Type B pancreatic cell (in vitro differentiated cells): ENCODE results near the gene HPSE2. TPM values are rescaled to one million over a fixed set of nuclear protein-coding genes. Genes with fewer than 3 reads are reported as not detected.

Source experiments
- DNase-seq: peaks from one replicate; pipeline ENCODE4 v3.0.0; 2021; ENCODE audit warnings: mixed read lengths; ENCODE audit not compliant: unreplicated experiment; ENCODE audit errors: extremely low spot score
- H3K27ac Mint-ChIP-seq: 2 replicates; pipeline ENCODE4 v1.8.0; 2021; ENCODE audit warnings: mild to moderate bottlenecking, mixed read lengths
- H3K27me3 Mint-ChIP-seq: 2 replicates; pipeline ENCODE4 v1.8.0; 2021; ENCODE audit warnings: mixed read lengths
- H3K36me3 Mint-ChIP-seq: 2 replicates; pipeline ENCODE4 v1.8.0; 2021; ENCODE audit warnings: mixed read lengths
- H3K4me1 Mint-ChIP-seq: one replicate; pipeline ENCODE4 v1.8.0; 2021; ENCODE audit warnings: mixed read lengths; ENCODE audit not compliant: unreplicated experiment
- H3K4me3 Mint-ChIP-seq: 2 replicates; pipeline ENCODE4 v1.8.0; 2021; ENCODE audit warnings: mild to moderate bottlenecking, mixed read lengths
- H3K9me3 Mint-ChIP-seq: 2 replicates; pipeline ENCODE4 v1.8.0; 2021; ENCODE audit warnings: mixed read lengths
- total RNA-seq: library from RNA; stranded (reverse); gene quantifications from 2 replicates; pipeline ENCODE4 v1.2.1, GENCODE V29; 2021; ENCODE audit warnings: low replicate concordance
- TF ChIP-seq, protein P1 (sequence below): fragments of 200-600 bp; sonication (generic); conservative IDR thresholded peaks from 2 replicates; pipeline ENCODE4 v1.5.0; 2021; ENCODE audit warnings: antibody characterized with exemption, mild to moderate bottlenecking

HPSE2 gene
- total RNA-seq, 1 donor from 2014 or later, result 19.8 TPM

DNA sequence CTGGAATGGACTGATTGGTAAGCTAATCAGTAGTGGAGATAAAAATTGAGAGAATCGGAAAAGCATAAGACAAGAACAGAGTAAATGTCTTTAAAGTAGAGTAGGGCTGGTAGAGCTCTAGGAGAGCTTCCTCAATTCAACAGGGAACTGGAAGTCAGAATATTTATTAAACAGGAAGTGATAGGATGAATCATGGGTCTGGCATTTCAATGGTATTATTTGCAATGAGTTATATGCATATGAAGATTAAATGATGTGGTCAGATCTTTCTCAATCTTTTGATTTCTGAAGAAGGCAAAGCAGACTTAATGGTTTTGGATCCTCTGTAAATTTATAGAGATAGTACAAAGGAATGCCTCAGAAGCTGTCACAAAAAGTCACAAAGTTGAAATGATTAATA is 349.0 kb downstream of the HPSE2 start:
- Mint-ChIP-seq H3K4me1 (no peaks in the 10 kb centered on the region), H3K9me3 (no peaks in the 10 kb centered on the region), H3K27me3 (no peaks in the 10 kb centered on the region), H3K27ac (no peak overlapping the region), H3K36me3 (no peaks in the 10 kb centered on the region), H3K4me3 (no peak overlapping the region)
- TF ChIP-seq, protein P1, sequence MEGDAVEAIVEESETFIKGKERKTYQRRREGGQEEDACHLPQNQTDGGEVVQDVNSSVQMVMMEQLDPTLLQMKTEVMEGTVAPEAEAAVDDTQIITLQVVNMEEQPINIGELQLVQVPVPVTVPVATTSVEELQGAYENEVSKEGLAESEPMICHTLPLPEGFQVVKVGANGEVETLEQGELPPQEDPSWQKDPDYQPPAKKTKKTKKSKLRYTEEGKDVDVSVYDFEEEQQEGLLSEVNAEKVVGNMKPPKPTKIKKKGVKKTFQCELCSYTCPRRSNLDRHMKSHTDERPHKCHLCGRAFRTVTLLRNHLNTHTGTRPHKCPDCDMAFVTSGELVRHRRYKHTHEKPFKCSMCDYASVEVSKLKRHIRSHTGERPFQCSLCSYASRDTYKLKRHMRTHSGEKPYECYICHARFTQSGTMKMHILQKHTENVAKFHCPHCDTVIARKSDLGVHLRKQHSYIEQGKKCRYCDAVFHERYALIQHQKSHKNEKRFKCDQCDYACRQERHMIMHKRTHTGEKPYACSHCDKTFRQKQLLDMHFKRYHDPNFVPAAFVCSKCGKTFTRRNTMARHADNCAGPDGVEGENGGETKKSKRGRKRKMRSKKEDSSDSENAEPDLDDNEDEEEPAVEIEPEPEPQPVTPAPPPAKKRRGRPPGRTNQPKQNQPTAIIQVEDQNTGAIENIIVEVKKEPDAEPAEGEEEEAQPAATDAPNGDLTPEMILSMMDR, result no peak
- no peak for DNase-seq

DNA sequence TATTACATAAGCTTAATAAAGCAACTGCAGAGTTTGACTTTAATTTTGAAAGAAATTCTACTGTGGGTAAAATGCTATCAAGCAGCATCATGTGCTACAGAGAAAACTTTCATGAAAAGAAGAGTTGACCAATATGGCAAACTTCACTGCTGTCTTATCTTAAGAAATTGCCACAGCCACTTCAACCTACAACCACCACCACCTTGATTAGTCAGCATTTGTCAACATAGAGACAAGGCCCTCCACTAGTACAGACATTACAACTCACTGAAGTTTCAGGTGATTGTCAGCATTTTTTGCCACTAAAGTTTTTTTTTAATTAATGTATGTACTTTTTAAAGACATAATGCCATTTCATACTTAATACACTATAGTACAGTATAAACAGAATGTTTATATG is 350.3 kb downstream of the HPSE2 start:
- DNase-seq, result no peak
- Mint-ChIP-seq H3K4me1 (no peaks in the 10 kb centered on the region), H3K9me3 (no peaks in the 10 kb centered on the region), H3K36me3 (no peaks in the 10 kb centered on the region), H3K4me3 (no peak overlapping the region), H3K27ac (no peak overlapping the region), H3K27me3 (peaks cover 3% of the 10 kb centered on the region)
- TF ChIP-seq, protein P1, result no peak

DNA sequence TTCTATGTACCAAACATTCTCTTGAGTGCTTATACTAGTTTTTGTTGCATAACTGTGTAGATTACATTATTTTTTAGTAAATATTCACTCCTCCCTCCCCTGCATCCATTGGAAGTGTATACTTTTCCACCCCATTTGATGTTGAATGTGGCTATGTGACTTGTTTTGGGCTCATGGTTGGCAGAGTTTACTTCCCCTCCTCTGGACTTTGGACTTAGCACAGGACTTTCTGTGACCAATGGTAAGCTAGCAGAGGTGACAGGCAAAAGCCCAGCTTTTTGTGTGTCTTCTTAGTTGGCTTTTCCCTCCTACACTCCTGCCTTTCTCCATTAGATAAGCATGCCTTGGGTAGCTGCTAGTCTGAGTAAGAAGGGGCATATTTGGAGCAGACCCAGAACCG is 353.9 kb downstream of the HPSE2 start:
- Mint-ChIP-seq H3K27ac (no peak overlapping the region), H3K4me1 (peaks cover 6% of the 10 kb centered on the region), H3K36me3 (no peaks in the 10 kb centered on the region), H3K27me3 (peaks cover 6% of the 10 kb centered on the region), H3K4me3 (no peak overlapping the region), H3K9me3 (no peaks in the 10 kb centered on the region)
- DNase-seq, result no peak
- TF ChIP-seq, protein P1, result no peak

DNA sequence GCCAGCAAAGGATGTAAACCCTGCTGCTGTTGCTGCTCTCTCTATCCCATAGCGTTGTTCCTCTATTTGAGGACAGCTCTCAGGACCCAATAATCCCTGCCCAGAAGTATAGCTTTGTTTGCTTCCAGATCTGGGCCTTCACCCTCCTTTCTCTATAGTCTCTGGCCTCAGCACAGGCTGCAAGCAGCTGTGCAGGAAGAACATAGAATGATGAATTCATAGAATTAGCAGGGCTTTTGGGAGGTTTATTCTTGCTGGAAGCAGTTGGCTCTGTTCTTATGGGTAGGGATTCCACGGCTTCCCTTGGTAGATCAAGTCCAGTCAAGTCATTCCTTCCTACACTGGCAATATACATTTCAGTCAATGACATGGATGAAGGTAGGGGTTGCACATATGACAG is 354.7 kb downstream of the HPSE2 start:
- H3K27me3 Mint-ChIP-seq, result peaks cover 6% of the 10 kb centered on the region

DNA sequence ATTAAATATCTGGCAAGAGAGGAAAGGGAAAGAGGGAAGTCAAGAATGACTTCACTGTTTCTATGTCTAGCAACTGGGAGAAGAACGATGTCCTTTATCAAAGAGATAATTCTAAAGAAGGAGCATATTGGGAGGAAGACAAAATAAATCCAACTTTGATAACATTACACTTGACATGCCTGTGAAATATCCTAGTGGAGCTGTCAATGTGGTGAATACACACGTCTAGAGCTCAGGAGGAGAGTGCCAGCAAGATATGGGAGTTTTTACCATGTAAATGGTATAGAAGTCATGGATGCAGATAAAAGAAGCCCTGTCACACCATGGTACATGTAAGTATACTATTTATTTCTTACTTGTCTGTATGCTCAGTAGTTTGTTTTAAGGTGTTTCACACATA is 356.7 kb downstream of the HPSE2 start:
- Mint-ChIP-seq H3K9me3 (no peaks in the 10 kb centered on the region), H3K4me1 (peaks cover 6% of the 10 kb centered on the region), H3K36me3 (no peaks in the 10 kb centered on the region), H3K27me3 (peaks cover 6% of the 10 kb centered on the region), H3K27ac (no peak overlapping the region), H3K4me3 (no peak overlapping the region)
- TF ChIP-seq, protein P1, result no peak
- no peak for DNase-seq

More for the DNA sequence above, 354.7 kb downstream of the HPSE2 start:
- TF ChIP-seq, protein P1, result no peak
- peaks cover 6% of the 10 kb centered on the region for H3K4me1 Mint-ChIP-seq
- H3K36me3 Mint-ChIP-seq, result no peaks in the 10 kb centered on the region
- H3K9me3 Mint-ChIP-seq, result no peaks in the 10 kb centered on the region
- H3K4me3 Mint-ChIP-seq, result no peak overlapping the region
- H3K27ac Mint-ChIP-seq, result no peak overlapping the region
- no peak for DNase-seq

DNA sequence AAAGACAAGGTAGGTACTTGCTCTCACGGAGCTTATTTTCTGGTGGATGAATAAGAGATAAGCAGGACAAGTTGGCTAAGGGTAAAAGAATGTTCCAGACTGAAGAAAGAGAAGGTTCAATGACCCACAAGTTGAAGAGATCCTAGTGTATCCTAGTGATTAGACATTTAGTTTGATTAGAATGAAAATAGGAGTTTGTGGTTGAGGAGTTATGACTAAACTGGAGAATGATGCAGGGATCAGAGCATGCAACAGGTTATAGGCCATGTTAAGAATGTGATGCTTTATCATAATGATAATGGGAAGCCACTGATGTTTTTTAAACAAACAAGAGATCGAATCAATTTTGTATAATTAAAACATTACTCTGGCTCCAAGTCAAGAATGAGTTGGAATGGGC is 357.2 kb downstream of the HPSE2 start:
- H3K36me3 Mint-ChIP-seq, result no peaks in the 10 kb centered on the region
- H3K27ac Mint-ChIP-seq, result no peak overlapping the region
- H3K4me3 Mint-ChIP-seq, result no peak overlapping the region
- no peaks in the 10 kb centered on the region for H3K9me3 Mint-ChIP-seq
- H3K27me3 Mint-ChIP-seq, result peaks cover 6% of the 10 kb centered on the region
- H3K4me1 Mint-ChIP-seq, result peaks cover 6% of the 10 kb centered on the region
- DNase-seq, result no peak
- TF ChIP-seq, protein P1, result no peak
